Ishikawa (cell line): ENCODE measurements around the gene DHCR7.

Experiments used
- EGR1 ChIP-seq: IDR thresholded peaks from 2 replicates; pipeline ENCODE4 v1.6.1; 2012
- EP300 ChIP-seq: IDR thresholded peaks from 2 replicates; pipeline ENCODE4 v1.6.1; 2012; ENCODE audit warnings: borderline replicate concordance
- FOXM1 ChIP-seq: IDR thresholded peaks from 2 replicates; pipeline ENCODE4 v1.6.1; 2012; ENCODE audit warnings: low read depth, borderline replicate concordance
- REST ChIP-seq: IDR thresholded peaks from 2 replicates; pipeline ENCODE4 v1.6.1; 2012; ENCODE audit warnings: low read depth, mild to moderate bottlenecking
- TCF12 ChIP-seq: IDR thresholded peaks from 2 replicates; pipeline ENCODE4 v1.6.1; 2012; ENCODE audit warnings: low read depth
- YY1 ChIP-seq: IDR thresholded peaks from 2 replicates; pipeline ENCODE4 v1.6.1; 2012; ENCODE audit warnings: low read depth
- TF ChIP-seq, protein P1 (sequence below): IDR thresholded peaks from 2 replicates; pipeline ENCODE4 v1.6.1; 2012

DNA sequence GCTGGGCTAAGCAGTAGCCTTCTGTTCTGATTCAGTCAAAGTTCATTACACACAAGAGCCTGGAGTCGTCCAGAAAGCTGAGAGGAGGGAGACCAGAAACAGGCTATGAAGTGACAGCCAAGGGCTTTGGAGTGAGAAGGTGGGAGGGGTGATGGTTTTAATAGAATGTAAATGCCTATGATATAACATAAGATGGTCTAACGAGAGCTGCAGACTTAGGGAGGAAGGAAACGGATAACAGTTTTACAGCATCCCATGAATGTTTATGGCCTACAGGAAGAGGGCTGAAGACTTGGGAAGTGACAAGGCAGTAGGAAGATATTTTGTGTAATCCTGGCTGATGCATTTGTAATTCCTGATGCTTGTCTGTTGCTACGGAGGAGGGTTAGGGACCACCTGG, 62.0 kb downstream of the DHCR7 start:
- no peak for TF ChIP-seq REST
- no peak for TF ChIP-seq EGR1
- TF ChIP-seq TCF12 = no peak
- TF ChIP-seq EP300 = no peak
- TF ChIP-seq YY1 = no peak
- no peak for TF ChIP-seq FOXM1
- TF ChIP-seq, protein P1, sequence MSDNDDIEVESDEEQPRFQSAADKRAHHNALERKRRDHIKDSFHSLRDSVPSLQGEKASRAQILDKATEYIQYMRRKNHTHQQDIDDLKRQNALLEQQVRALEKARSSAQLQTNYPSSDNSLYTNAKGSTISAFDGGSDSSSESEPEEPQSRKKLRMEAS = no peak
